ENCODE results near the gene OR52E5. TPM values are rescaled to one million over a fixed set of nuclear protein-coding genes. Genes with fewer than 3 reads are reported as not detected.

OR52E5 gene
- total RNA-seq, 1 donor, result not detected

DNA sequence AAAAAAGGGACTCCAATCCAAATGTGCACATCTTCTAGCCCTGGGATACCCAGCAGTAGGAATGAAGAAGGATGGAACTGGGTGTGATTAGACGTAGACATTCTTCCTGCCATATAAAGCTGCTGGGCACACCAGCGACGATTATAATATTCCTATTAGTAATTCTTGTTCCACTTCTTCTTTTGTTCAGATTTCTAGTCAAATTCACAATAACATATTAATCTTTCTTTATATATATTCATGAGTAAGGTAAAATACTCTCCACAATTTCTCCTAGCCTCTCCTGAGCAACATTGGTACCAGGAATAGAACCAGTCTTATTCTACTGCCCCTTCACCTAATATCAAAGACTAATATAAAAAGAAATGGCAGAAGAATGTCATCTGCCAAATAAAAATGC is 35.4 kb upstream of the OR52E5 start, which contains the start of gene OR52E8:
TSS of gene OR52E8 (minus strand) at position 101 of the 400 bp plus-strand sequence. CDS start at position 101, 0 bp downstream.
- Histone ChIP-seq H4K20me1 (ENCODE audit: insufficient read depth, low read length) (no peaks in the 10 kb centered on the region), H3K4me1 (ENCODE audit: insufficient read depth, low read length) (no peaks in the 10 kb centered on the region), H3K9me3 (ENCODE audit: low read depth, low read length) (no peaks in the 10 kb centered on the region)

DNA sequence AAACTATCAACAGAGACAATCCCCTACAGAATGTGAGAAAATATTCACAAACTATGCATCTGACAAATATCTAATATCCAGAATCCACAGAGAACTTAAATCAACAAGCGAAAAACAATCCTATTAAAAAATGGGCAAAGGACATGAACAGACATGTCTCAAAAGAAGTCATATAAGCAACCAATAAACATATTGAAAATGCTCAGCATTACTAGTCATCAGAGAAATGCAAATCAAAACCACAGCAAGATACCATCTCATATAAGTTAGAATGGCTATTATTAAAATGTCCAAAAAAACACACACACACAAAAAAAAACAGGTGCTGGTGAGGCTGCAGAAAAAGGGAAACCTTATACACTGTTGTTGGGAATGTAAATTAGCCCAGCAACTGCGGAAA is 27.2 kb upstream of the OR52E5 start:
- Histone ChIP-seq H3K79me2 (ENCODE audit: insufficient read depth, low read length) (no peaks in the 10 kb centered on the region), H3K27ac (ENCODE audit: low read depth, low read length) (no peak overlapping the region), H3K27me3 (ENCODE audit: insufficient read depth, low read length) (no peaks in the 10 kb centered on the region), H2AFZ (ENCODE audit: low read length) (no peak overlapping the region), H3K36me3 (ENCODE audit: insufficient read depth, low read length) (no peaks in the 10 kb centered on the region), H3K4me3 (ENCODE audit: insufficient read depth, low read length) (no peak overlapping the region), H3K9me3 (ENCODE audit: low read depth, low read length) (no peaks in the 10 kb centered on the region), H3K4me2 (ENCODE audit: insufficient read depth, low read length) (no peak overlapping the region), H4K20me1 (ENCODE audit: insufficient read depth, low read length) (no peaks in the 10 kb centered on the region), H3K4me1 (ENCODE audit: insufficient read depth, low read length) (no peaks in the 10 kb centered on the region)
- no peak for DNase-seq (ENCODE audit: insufficient read length, low spot score, missing footprints)
- TF ChIP-seq CTCF (IDR thresholded peaks at IDR 0.05; ENCODE audit: extremely low read depth, low read depth, low read length), result no peak

More for the DNA sequence above, 35.4 kb upstream of the OR52E5 start, which contains the start of gene OR52E8:
- no peaks in the 10 kb centered on the region for H3K36me3 ChIP-seq (ENCODE audit: insufficient read depth, low read length)
- no peak for DNase-seq (ENCODE audit: insufficient read length, low spot score, missing footprints)
- TF ChIP-seq CTCF (IDR thresholded peaks at IDR 0.05; ENCODE audit: extremely low read depth, low read depth, low read length), result no peak
- no peak within 1 kb of the TSS for H3K4me2 ChIP-seq (ENCODE audit: insufficient read depth, low read length)
- H3K4me3 ChIP-seq (ENCODE audit: insufficient read depth, low read length), result no peak within 1 kb of the TSS
- no peaks in the 10 kb centered on the region for H3K79me2 ChIP-seq (ENCODE audit: insufficient read depth, low read length)
- no peak within 1 kb of the TSS for H3K27ac ChIP-seq (ENCODE audit: low read depth, low read length)
- H2AFZ ChIP-seq (ENCODE audit: low read length), result no peak within 1 kb of the TSS
- no peaks in the 10 kb centered on the region for H3K27me3 ChIP-seq (ENCODE audit: insufficient read depth, low read length)

- Histone ChIP-seq H3K4me1 (ENCODE audit: insufficient read depth, low read length) (no peaks in the 10 kb centered on the region), H4K20me1 (ENCODE audit: insufficient read depth, low read length) (no peaks in the 10 kb centered on the region), H3K4me2 (ENCODE audit: insufficient read depth, low read length) (no peak overlapping the region), H3K9me3 (ENCODE audit: low read depth, low read length) (no peaks in the 10 kb centered on the region), H3K79me2 (ENCODE audit: insufficient read depth, low read length) (no peaks in the 10 kb centered on the region), H3K36me3 (ENCODE audit: insufficient read depth, low read length) (no peaks in the 10 kb centered on the region), H3K4me3 (ENCODE audit: insufficient read depth, low read length) (no peak overlapping the region), H3K27me3 (ENCODE audit: insufficient read depth, low read length) (no peaks in the 10 kb centered on the region), H2AFZ (ENCODE audit: low read length) (no peak overlapping the region), H3K27ac (ENCODE audit: low read depth, low read length) (no peak overlapping the region)
- no peak for TF ChIP-seq CTCF (IDR thresholded peaks at IDR 0.05; ENCODE audit: extremely low read depth, low read depth, low read length)
- no peak for DNase-seq (ENCODE audit: insufficient read length, low spot score, missing footprints)
Measured at GRCh38 chr11:5878564-5878963, 14.4 kb upstream of the OR52E5 start.

GRCh38 chr11:5880329-5880728 is 12.7 kb upstream of the OR52E5 start, which contains the start of gene OR52E4:
OR52E4 (plus strand) TSS chr11:5880629; CDS start chr11:5884293, 3,664 bp downstream.
- no peak within 1 kb of the TSS for H3K27ac ChIP-seq (ENCODE audit: low read depth, low read length)
- TF ChIP-seq CTCF (IDR thresholded peaks at IDR 0.05; ENCODE audit: extremely low read depth, low read depth, low read length), result no peak
- H3K9me3 ChIP-seq (ENCODE audit: low read depth, low read length), result no peaks in the 10 kb centered on the region
- no peak within 1 kb of the TSS for H2AFZ ChIP-seq (ENCODE audit: low read length)
- H3K4me2 ChIP-seq (ENCODE audit: insufficient read depth, low read length), result no peak within 1 kb of the TSS
- H3K36me3 ChIP-seq (ENCODE audit: insufficient read depth, low read length), result no peaks in the 10 kb centered on the region
- no peaks in the 10 kb centered on the region for H4K20me1 ChIP-seq (ENCODE audit: insufficient read depth, low read length)
- no peak for DNase-seq (ENCODE audit: insufficient read length, low spot score, missing footprints)
- no peaks in the 10 kb centered on the region for H3K79me2 ChIP-seq (ENCODE audit: insufficient read depth, low read length)
- H3K4me1 ChIP-seq (ENCODE audit: insufficient read depth, low read length), result no peaks in the 10 kb centered on the region
- no peak within 1 kb of the TSS for H3K4me3 ChIP-seq (ENCODE audit: insufficient read depth, low read length)
- H3K27me3 ChIP-seq (ENCODE audit: insufficient read depth, low read length), result no peaks in the 10 kb centered on the region
